CD4-positive, CD25-positive, alpha-beta regulatory T cell (primary cell): Measurements from ENCODE around the gene DEFB131B. TPM values are rescaled to one million over a fixed set of nuclear protein-coding genes. Genes with fewer than 3 reads are reported as not detected.
"Not testable (repeated sequence)": the region's sequence is repeated elsewhere in the genome, so short reads cannot be mapped to it uniquely, and the experiment has no call there.

Source experiments
- ATAC-seq, 2 donors: fragments of 150-1000 bp; cut with Tn5 transposase; one replicate each; pipeline ENCODE4 v1.10.0; 2021; ENCODE audit warnings: low read depth in 2 of 2, moderate number of reproducible peaks in 2 of 2, moderate library complexity in 1 of 2
- DNase-seq, 3 donors: peaks; one replicate each; pipeline versions ENCODE4 v3.0.0 to v3.0.0-alpha.2; 2012 to 2022; ENCODE audit warnings: mixed read lengths in 1 of 3
- H3K27ac ChIP-seq: one replicate; pipeline ENCODE4 v1.7.0; 2013; ENCODE audit warnings: mild to moderate bottlenecking, low read length; ENCODE audit not compliant: insufficient read depth, poor library complexity, severe bottlenecking
- H3K27me3 ChIP-seq: one replicate; pipeline ENCODE4 v1.7.0; 2013; ENCODE audit warnings: low read length; ENCODE audit not compliant: control insufficient read depth, insufficient read depth
- H3K36me3 ChIP-seq: one replicate; pipeline ENCODE4 v1.7.0; 2013; ENCODE audit warnings: mild to moderate bottlenecking, low read length, moderate library complexity; ENCODE audit not compliant: control insufficient read depth, insufficient read depth
- H3K4me1 ChIP-seq: 2 replicates; pipeline ENCODE4 v1.7.0; 2013; ENCODE audit warnings: mild to moderate bottlenecking, low read length; ENCODE audit not compliant: insufficient read depth, control insufficient read depth, poor library complexity, severe bottlenecking
- H3K4me3 ChIP-seq: one replicate; pipeline ENCODE4 v1.7.0; 2013; ENCODE audit warnings: low read depth, mild to moderate bottlenecking, low read length, moderate library complexity
- H3K9me3 ChIP-seq, 2 experiments: 1 replicate in 1 of 2; 2 replicates in 1 of 2; pipeline ENCODE4 v1.7.0; 2013; ENCODE audit warnings: low read length in 2 of 2, mild to moderate bottlenecking in 1 of 2, moderate library complexity in 1 of 2; ENCODE audit not compliant: control insufficient read depth in 2 of 2
- H3K27ac Mint-ChIP-seq, 3 donors: one replicate each; pipeline ENCODE4 v1.8.0; 2020 to 2022; ENCODE audit warnings: mild to moderate bottlenecking in 3 of 3, mixed read lengths in 3 of 3, moderate library complexity in 2 of 3
- H3K27me3 Mint-ChIP-seq: one replicate; pipeline ENCODE4 v1.8.0; 2022; ENCODE audit warnings: mild to moderate bottlenecking, mixed read lengths
- H3K36me3 Mint-ChIP-seq: one replicate; pipeline ENCODE4 v1.8.0; 2020; ENCODE audit warnings: mixed read lengths
- H3K4me1 Mint-ChIP-seq, 4 donors: one replicate each; pipeline ENCODE4 v1.8.0; 2020 to 2022; ENCODE audit warnings: mixed read lengths in 4 of 4, mild to moderate bottlenecking in 1 of 4
- H3K4me3 Mint-ChIP-seq, 4 donors: one replicate each; pipeline ENCODE4 v1.8.0; 2020 to 2022; ENCODE audit warnings: mild to moderate bottlenecking in 4 of 4, mixed read lengths in 4 of 4, moderate library complexity in 3 of 4
- H3K9me3 Mint-ChIP-seq, 7 donors: one replicate each; pipeline ENCODE4 v1.8.0; 2020 to 2022; ENCODE audit warnings: mixed read lengths in 7 of 7, mild to moderate bottlenecking in 3 of 7, moderate library complexity in 2 of 7
- polyA plus RNA-seq, 4 donors: library from polyadenylated mRNA; unstranded; fragments of 300-500 nt; fragmentation: Illumina TruSeq; gene quantifications; one replicate each; pipeline ENCODE4 v1.2.3, GENCODE V29; 2021
- total RNA-seq: library from RNA; stranded (reverse); gene quantifications from one replicate; pipeline ENCODE4 v1.2.3, GENCODE V29; 2022

DEFB131B gene
- total RNA-seq, result not detected
- polyA plus RNA-seq, result not detected

- H3K27me3 ChIP-seq, H3K27ac Mint-ChIP-seq, H3K4me1 Mint-ChIP-seq, H3K4me1 ChIP-seq, H3K36me3 ChIP-seq, H3K4me3 ChIP-seq, H3K4me3 Mint-ChIP-seq, DNase-seq, H3K27ac ChIP-seq, ATAC-seq, H3K9me3 Mint-ChIP-seq, H3K9me3 ChIP-seq, H3K27me3 Mint-ChIP-seq: not testable (repeated sequence)
- H3K36me3 Mint-ChIP-seq, result peaks cover 41% of the 10 kb centered on the region
Observed at GRCh38 chr11:71878059-71878458, at the start of gene DEFB131B. Gene DEFB131B, plus strand, starts transcription at chr11:71878453. Its CDS starts 0 bp downstream, at chr11:71878453.

GRCh38 chr11:71829247-71829646 lies 49.0 kb upstream of the DEFB131B start:
- H3K9me3 Mint-ChIP-seq, H3K9me3 ChIP-seq, H3K27me3 ChIP-seq, H3K4me3 ChIP-seq, ATAC-seq, H3K27ac Mint-ChIP-seq, DNase-seq, H3K36me3 ChIP-seq, H3K27ac ChIP-seq, H3K4me1 Mint-ChIP-seq, H3K4me1 ChIP-seq, H3K27me3 Mint-ChIP-seq, H3K4me3 Mint-ChIP-seq: not testable (repeated sequence)
- peaks cover 10% of the 10 kb centered on the region for H3K36me3 Mint-ChIP-seq

GRCh38 chr11:71829686-71830085 lies 48.6 kb upstream of the DEFB131B start:
- H3K4me1 ChIP-seq, H3K27ac ChIP-seq, H3K27ac Mint-ChIP-seq, H3K9me3 ChIP-seq, H3K4me3 ChIP-seq, H3K4me3 Mint-ChIP-seq, H3K36me3 ChIP-seq, H3K9me3 Mint-ChIP-seq, H3K4me1 Mint-ChIP-seq, ATAC-seq, H3K27me3 ChIP-seq, H3K27me3 Mint-ChIP-seq: not testable (repeated sequence)
- H3K36me3 Mint-ChIP-seq, result peaks cover 10% of the 10 kb centered on the region
- DNase-seq, result peak in 1 of 3 donors; percentile 6

- H3K27ac ChIP-seq, H3K27me3 ChIP-seq, H3K27me3 Mint-ChIP-seq, H3K9me3 ChIP-seq, ATAC-seq, H3K36me3 ChIP-seq, H3K9me3 Mint-ChIP-seq, H3K4me1 Mint-ChIP-seq, H3K4me1 ChIP-seq, H3K4me3 ChIP-seq, H3K4me3 Mint-ChIP-seq, DNase-seq: not testable (repeated sequence)
- Mint-ChIP-seq H3K36me3 (peaks cover 10% of the 10 kb centered on the region), H3K27ac (peak within 1 kb of the TSS in 1 of 3 donors; percentile 1)
Observed at GRCh38 chr11:71832811-71833210, 45.4 kb upstream of the DEFB131B start, which contains the start of gene DEFB108B. Gene DEFB108B, plus strand, starts transcription at chr11:71833200. Its CDS starts 0 bp downstream, at chr11:71833200.

GRCh38 chr11:71842720-71843119 lies 35.5 kb upstream of the DEFB131B start:
- not testable (repeated sequence) for H3K4me3 Mint-ChIP-seq, H3K27ac ChIP-seq, H3K9me3 Mint-ChIP-seq, H3K36me3 Mint-ChIP-seq, H3K4me1 ChIP-seq, DNase-seq, H3K27me3 Mint-ChIP-seq, H3K36me3 ChIP-seq, H3K27ac Mint-ChIP-seq, H3K4me3 ChIP-seq, ATAC-seq, H3K4me1 Mint-ChIP-seq, H3K27me3 ChIP-seq, H3K9me3 ChIP-seq

DNA sequence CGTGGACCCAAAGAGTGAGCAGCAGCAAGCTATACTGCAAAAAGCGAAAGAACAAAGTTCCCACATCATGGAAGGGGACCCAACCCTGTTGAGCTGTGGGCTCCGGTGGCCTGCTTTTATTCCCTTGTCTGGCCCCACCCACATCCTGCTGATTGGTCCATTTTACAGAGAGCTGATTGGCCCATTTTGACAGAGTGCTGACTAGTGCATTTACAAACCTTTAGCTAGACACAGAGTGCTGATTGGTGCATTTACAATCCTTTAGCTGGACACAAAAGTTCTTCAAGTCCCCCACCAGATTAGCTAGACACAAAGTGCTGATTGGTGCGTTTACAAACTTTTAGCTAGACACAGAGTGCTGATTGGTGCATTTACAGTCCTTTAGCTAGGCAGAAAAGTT lies 34.9 kb upstream of the DEFB131B start:
- H3K27ac Mint-ChIP-seq, H3K4me1 Mint-ChIP-seq, H3K4me3 Mint-ChIP-seq, H3K36me3 ChIP-seq, H3K4me1 ChIP-seq, H3K27ac ChIP-seq, DNase-seq, H3K4me3 ChIP-seq, ATAC-seq, H3K27me3 Mint-ChIP-seq, H3K36me3 Mint-ChIP-seq, H3K27me3 ChIP-seq, H3K9me3 ChIP-seq: not testable (repeated sequence)
- peaks cover 0 to 12% (median 4%) of the 10 kb centered on the region in 7 donors for H3K9me3 Mint-ChIP-seq

- Mint-ChIP-seq H3K27me3 (peaks cover 4% of the 10 kb centered on the region), H3K9me3 (peaks cover 0 to 12% (median 4%) of the 10 kb centered on the region in 7 donors), H3K4me3 (no peak overlapping the region), H3K27ac (no peak overlapping the region), H3K36me3 (no peaks in the 10 kb centered on the region), H3K4me1 (peaks cover 0 to 5% (median 0%) of the 10 kb centered on the region in 4 donors)
- no peak for DNase-seq
- no peaks in the 10 kb centered on the region for H3K27me3 ChIP-seq
- H3K4me1 ChIP-seq, result no peaks in the 10 kb centered on the region
- no peaks in the 10 kb centered on the region for H3K9me3 ChIP-seq
- H3K27ac ChIP-seq, result no peak overlapping the region
- no peak for ATAC-seq
- H3K36me3 ChIP-seq, result no peaks in the 10 kb centered on the region
- H3K4me3 ChIP-seq, result no peak overlapping the region
Observed at GRCh38 chr11:71843858-71844257, 34.4 kb upstream of the DEFB131B start.

DNA sequence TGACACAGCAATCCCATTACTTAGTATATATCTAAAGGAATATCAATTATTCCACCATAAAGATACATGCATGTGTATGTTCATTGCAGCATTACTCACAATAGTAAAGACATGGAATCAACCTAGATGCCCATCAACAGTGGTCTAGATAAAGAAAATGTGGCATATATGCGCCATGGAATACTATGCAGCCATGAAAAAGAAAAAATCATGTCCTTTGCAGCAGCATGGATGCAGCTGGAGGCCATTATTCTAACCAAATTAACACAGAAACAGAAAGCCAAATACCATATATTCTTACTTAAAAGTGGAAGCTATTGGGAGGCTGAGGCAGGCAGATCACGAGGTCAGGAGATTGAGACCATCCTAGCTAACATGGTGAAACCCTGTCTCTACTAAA lies 24.4 kb upstream of the DEFB131B start:
- peaks cover 0 to 14% (median 4%) of the 10 kb centered on the region in 7 donors for H3K9me3 Mint-ChIP-seq
- not testable (repeated sequence) for H3K27ac ChIP-seq, H3K4me1 ChIP-seq, H3K27me3 Mint-ChIP-seq, ATAC-seq, H3K4me3 ChIP-seq, H3K27ac Mint-ChIP-seq, H3K27me3 ChIP-seq, H3K9me3 ChIP-seq, H3K36me3 Mint-ChIP-seq, H3K36me3 ChIP-seq, H3K4me3 Mint-ChIP-seq, DNase-seq, H3K4me1 Mint-ChIP-seq
